ENCODE data around the gene ARHGEF9.

DNA sequence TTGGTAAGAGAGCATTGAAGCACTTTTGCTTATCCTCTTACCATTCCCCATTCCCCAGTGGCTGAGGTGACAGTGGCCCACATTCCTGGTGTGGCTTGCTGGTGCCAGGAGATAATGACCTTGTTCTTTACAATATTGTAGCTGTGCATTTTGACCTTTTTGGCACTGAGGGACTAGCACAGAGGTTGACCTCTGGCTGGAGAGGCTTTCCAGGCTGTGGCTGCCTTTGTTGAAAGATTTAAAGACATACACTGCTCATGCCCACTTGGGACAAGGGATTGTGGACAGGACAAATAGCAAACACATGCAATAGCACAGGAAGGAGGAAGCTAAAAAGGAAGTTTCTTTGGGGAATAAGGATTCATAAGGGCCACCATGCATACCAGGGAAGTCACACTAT, 65.4 kb downstream of the ARHGEF9 start:
- TF ChIP-seq POU6F1 (CRISPR knock-in tag; IDR thresholded peaks at IDR 0.05; ENCODE audit: borderline replicate concordance, low read depth): no peak
- no peak for TF ChIP-seq ZNF70 (CRISPR knock-in tag; IDR thresholded peaks at IDR 0.05)
- TF ChIP-seq ISL1 (CRISPR knock-in tag; IDR thresholded peaks at IDR 0.05): no peak
- no peak for TF ChIP-seq CSRNP3 (CRISPR knock-in tag; IDR thresholded peaks at IDR 0.05)
- TF ChIP-seq ESRRG (CRISPR knock-in tag; IDR thresholded peaks at IDR 0.05): no peak
- TF ChIP-seq CSDC2 (CRISPR knock-in tag; IDR thresholded peaks at IDR 0.05): no peak

Data from SK-N-SH treated with all-trans-retinoic acid at 6 μM for 48 hours (cell line).